KOPT-K1 (cell line): ENCODE measurements around the gene COL9A1.

Experiments
- H3K27ac ChIP-seq: fragments of 200-600 bp; sonication (generic); 2 replicates; pipeline ENCODE4 v1.5.1; 2016; ENCODE audit warnings: antibody characterized with exemption, mild to moderate bottlenecking, low read depth, low read length; ENCODE audit not compliant: poor library complexity, severe bottlenecking
- H3K36me3 ChIP-seq: fragments of 200-600 bp; sonication (generic); 2 replicates; pipeline ENCODE4 v1.5.1; 2017; ENCODE audit warnings: antibody characterized with exemption, mild to moderate bottlenecking, low read length, moderate library complexity; ENCODE audit not compliant: insufficient read depth
- H3K9me3 ChIP-seq: fragments of 200-600 bp; sonication (generic); 2 replicates; pipeline ENCODE4 v1.5.1; 2017; ENCODE audit warnings: antibody characterized with exemption, low read length, mild to moderate bottlenecking; ENCODE audit not compliant: insufficient read depth, poor library complexity, severe bottlenecking

Gene COL9A1

DNA sequence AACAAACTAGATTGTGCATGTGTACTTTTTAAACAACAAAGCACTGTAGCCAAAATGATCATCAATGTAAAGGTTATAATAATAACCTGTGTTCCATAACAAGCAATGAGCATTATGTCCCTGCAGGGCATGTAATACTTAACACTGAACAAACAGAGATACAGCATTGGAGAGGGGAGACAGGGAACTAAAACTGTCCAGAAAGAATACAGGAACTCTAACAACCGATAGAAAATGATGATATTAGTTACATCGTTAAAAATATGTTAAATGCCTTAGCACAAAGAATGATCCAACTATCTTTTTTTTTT is 80.5 kb downstream of the COL9A1 start:
- no peaks in the 10 kb centered on the region for H3K36me3 ChIP-seq
- no peak overlapping the region for H3K27ac ChIP-seq
- no peaks in the 10 kb centered on the region for H3K9me3 ChIP-seq

DNA sequence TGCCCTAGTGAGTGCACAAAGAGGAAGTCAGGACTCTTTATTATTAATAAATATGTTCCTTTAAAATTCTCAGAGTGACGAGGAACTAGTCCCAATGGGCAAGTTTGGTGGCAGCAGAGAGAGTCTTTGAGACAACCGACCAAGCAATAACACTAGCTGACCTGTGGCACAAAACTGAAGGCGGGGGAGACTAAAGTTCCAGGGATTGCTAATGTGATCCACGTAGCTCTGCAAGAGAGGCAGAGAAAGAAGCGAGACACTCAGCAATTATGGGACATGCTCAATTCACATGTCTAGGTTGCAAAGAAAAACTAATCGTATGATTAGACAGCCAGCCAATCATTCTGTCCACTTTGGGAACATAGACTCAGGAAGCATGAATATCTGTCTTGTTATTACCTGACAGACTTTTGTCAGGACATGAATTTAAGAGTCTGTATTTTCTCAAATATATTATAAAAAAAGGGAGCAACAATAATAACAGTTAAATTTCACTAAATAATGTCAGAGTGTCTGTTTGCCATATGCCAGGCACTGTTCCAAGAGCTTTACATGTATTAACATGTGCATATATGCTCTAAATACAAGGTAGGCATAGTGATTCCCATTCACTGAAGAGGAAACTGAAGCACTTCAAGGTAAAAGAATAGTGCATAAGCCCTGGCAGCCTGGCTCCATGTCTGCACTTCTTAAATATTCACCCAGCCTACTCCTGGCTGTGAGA is 81.0 kb downstream of the COL9A1 start:
- Histone ChIP-seq H3K9me3 (no peaks in the 10 kb centered on the region), H3K27ac (no peak overlapping the region), H3K36me3 (no peaks in the 10 kb centered on the region)

DNA sequence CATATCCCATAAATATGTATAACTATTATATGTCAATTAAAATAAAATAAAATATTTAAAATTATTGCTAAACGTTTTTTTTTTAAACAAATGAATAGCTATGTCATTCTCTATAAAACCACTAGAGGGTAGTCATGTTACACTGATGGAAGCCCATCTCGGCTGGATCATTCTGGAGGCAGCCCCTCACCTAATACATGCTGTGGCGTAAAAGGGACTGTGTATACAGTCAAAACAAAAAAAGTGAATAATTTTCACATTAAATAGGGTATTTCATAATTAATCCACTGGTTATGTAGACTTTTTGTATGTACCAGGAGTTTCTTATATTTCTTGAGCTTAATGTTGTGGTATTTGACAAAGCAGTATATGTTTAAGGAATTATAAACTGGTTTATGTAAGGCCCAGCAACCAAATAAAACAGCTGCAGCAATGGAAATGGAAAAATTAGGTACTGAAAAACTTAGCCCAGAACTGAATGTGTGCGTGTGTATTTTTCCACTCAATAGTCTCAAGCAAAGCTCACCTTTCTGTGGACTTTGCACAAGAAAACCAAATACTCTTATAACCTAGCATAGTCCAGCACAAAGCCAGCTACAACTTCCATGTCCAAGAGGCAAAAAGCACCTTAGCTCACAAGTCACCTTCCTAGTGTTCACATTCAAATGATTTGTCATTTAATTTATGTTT is 81.7 kb downstream of the COL9A1 start:
- no peaks in the 10 kb centered on the region for H3K36me3 ChIP-seq
- no peaks in the 10 kb centered on the region for H3K9me3 ChIP-seq
- no peak overlapping the region for H3K27ac ChIP-seq

DNA sequence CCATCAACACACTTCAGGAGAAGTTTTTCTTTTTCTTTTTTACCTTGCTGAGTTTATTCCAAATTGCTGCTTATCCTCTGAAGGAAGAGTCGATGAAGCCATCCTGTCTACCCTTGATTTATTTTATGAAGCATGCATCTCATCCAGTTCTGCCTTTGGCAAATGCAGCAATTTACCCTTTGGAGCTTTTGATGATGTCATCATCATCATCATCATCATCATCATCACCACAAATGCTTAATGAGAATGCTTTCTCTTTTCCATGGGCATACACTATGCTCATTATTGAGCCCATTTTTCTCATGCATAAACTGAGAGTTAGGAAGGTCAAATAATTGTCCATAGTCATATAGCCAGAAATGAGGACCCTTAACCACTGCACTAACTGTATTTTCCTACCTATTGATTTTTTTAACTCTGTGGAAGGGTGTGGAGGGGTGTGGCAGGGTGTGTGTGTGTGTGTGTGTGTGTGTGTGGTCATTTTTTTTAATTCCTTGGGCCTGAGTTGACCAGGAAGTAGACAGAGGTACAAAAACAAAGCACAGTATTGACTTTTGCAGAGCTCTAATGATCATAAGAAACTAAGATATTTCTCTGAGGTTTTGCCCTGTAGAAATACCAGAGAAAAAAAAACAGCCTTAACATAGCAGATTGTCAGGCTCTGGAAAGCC is 82.8 kb downstream of the COL9A1 start:
- Histone ChIP-seq H3K27ac (no peak overlapping the region), H3K36me3 (no peaks in the 10 kb centered on the region), H3K9me3 (no peaks in the 10 kb centered on the region)

DNA sequence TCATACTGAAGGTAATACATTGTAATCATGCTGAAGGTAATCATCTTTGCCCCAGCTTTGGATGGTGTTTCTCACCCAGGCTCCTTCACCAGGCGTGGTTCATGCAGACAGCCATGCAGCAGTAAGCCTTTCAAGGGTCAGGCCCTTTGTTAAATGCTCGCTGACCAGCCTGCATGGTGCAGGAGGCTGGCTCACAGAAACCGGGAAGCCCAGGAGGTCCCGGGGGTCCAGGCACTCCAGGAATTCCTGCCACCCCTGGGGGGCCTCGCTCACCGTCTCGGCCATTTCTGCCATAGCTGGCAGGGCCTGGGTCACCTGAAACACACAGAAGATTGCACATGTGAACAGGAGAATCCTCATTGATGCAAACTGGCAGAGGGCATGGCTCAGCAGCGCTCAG is 86.1 kb downstream of the COL9A1 start:
- Histone ChIP-seq H3K36me3 (no peaks in the 10 kb centered on the region), H3K27ac (no peak overlapping the region), H3K9me3 (no peaks in the 10 kb centered on the region)

DNA sequence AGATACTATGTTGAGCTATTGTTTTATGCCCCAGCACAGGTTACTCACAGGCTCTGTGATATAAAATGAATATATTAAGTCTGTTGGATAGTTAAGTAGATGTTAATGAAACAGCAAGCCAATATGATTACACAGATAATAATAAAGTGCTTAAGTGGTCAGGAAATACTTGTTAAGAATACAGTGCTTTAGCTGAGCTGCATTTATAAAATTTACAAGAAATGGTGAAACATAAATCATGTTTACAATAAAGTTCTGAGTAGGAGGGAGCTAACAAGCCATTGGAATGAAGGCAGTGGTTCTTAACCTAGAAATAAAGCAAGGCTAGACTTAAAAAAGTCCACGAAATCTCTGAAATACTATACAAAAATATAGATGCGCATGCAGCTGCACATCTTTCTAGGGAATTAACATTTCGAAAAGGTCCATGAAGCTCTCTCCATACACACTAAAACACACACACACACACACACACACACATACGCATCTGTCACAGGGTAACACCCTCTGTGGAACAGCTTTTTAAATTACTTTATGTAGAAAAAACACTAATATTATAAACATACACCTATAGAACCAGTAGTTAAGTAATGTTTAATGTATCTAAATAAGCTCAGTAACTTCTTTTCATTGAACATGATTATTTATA is 87.3 kb downstream of the COL9A1 start:
- Histone ChIP-seq H3K27ac (no peak overlapping the region), H3K36me3 (no peaks in the 10 kb centered on the region), H3K9me3 (no peaks in the 10 kb centered on the region)

DNA sequence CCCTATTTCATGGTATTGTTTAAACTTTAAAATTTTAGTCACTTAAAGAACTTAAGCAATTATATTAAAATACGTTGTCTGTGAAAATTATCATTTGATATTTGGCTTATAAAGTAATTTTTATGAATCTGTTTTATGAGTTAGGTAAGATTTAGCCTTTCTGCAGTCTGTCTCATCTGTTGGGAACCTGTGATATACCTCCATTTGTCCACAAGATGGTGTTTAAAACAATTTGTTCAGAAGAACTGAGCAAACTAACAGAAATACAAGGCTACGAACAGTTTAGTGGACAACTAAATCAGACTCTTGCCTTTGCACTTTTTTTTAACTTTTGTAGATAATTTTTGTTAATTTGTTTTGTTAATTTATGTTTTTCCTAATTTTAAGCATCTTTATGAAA is 92.4 kb downstream of the COL9A1 start:
- Histone ChIP-seq H3K27ac (no peak overlapping the region), H3K36me3 (no peaks in the 10 kb centered on the region), H3K9me3 (no peaks in the 10 kb centered on the region)

DNA sequence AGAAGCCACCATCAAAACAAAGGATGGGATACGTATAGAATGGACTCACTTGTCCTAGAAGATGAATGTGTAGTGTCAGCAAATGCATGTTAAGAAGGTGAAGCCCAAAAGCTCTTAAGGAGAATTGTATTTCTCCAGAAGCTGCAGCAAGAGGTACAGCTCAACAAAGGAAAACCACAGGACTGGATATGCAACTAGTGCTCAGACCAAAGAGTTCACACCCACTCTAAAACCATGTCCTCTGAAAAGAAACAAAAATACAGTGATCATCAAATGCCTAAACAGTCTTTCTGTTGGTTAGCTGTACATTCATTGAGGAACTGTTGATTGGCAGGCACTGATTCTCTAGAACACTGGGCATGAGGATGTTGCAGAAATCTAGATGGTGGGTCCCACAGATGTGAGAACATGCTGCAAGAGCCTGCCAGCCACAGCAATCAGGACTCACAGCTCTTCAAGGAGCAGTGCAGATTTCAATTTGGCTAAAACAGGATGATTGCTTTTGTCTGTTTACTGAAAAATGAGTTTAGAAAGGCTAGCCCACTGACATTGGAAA is 94.6 kb downstream of the COL9A1 start:
- H3K36me3 ChIP-seq = no peaks in the 10 kb centered on the region
- no peak overlapping the region for H3K27ac ChIP-seq
- H3K9me3 ChIP-seq = no peaks in the 10 kb centered on the region

DNA sequence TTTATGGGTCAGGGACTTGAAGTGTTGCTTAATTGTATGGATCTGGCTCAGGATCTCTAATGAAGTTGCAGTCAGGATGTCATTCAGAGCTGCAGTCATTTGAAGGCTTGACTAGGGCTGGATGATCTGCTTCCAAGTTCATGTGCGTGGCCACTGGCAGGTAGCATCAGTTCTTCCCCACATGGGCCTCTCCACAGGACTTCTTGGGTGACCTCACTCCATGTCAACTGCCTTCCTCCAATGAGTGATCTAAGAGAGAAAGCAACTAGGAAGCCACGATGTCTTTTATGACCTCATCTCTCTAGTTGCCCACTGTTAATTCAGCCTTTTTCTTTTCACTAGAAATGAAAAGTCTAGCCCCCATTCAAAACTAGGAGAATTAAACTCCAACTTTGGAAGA is 104.1 kb downstream of the COL9A1 start:
- Histone ChIP-seq H3K36me3 (no peaks in the 10 kb centered on the region), H3K9me3 (no peaks in the 10 kb centered on the region), H3K27ac (no peak overlapping the region)

DNA sequence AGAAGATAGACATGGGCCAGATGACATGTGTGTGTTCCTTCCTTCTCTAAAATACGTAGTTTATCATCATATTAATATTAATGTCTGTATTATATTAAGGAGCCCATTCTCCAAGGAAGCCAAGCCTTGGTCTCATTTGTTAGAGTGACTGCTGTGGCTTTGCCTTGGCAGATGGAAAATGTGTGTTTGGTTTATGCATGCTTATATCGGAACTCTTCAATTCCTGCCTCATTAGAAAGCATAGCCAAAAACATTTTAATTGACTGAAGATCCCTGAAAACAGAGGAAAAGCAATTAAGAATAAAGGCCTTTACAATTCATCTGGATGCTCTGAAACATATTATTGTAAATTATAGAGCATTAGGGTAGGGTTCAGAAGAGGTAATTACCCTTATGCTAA is 106.4 kb downstream of the COL9A1 start:
- H3K36me3 ChIP-seq = no peaks in the 10 kb centered on the region
- no peaks in the 10 kb centered on the region for H3K9me3 ChIP-seq
- no peak overlapping the region for H3K27ac ChIP-seq

DNA sequence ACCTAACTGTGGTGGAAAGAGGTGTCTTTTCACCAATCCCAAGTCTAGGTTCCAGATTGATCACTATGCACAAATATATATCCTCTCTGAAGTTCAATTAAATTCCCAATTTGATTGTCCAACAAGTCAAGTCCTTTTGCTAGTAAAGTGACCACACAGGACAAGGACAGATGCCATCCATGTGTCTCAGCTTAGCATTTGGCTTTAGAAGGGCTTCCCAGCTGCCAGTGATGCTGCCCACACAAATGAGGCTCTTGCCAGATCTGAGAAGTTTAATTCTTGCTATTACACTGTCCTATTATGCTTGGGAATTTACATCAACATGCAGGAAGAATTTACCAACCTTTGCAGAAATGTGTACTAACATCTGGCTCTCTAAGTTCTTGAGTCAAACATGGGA is 108.5 kb downstream of the COL9A1 start:
- Histone ChIP-seq H3K9me3 (no peaks in the 10 kb centered on the region), H3K36me3 (no peaks in the 10 kb centered on the region), H3K27ac (no peak overlapping the region)

DNA sequence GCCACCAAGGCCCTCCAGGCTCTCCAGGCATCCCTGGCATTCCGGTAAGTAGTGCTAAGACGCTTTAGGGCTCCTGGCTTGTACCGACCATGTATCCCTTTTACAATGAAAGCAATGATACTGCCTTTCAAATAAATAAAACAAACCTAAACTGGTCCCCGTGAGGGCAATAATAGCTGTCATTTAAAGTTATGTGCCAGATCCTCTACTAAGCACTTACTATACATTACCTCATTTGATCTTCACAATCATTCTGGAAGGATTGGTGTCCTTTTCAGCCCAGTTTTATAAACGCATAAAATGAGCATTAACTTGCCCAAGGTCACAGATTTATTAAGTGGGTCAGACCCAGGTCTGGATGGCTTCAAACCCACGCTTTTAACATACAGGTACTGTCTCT is 114.7 kb downstream of the COL9A1 start:
- Histone ChIP-seq H3K36me3 (no peaks in the 10 kb centered on the region), H3K27ac (no peak overlapping the region), H3K9me3 (no peaks in the 10 kb centered on the region)

DNA sequence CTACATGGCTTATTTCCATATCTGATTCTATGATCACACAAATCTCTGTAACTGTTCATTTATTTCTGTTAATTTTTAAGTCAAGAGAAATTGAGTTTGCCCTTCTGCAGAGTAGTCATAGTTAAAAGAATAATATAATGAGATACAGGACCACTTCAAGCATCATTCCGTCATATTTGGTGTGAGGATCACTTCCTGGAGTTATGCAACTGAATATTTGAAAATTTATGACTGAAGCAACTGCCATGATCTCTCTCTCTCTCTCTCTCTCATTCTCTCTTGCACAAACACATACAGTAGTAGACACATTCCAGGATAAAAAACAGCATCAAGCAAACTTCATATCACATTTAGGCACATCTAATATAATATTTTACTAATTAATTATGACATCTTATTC is 116.4 kb downstream of the COL9A1 start:
- Histone ChIP-seq H3K36me3 (no peaks in the 10 kb centered on the region), H3K27ac (no peak overlapping the region), H3K9me3 (no peaks in the 10 kb centered on the region)

DNA sequence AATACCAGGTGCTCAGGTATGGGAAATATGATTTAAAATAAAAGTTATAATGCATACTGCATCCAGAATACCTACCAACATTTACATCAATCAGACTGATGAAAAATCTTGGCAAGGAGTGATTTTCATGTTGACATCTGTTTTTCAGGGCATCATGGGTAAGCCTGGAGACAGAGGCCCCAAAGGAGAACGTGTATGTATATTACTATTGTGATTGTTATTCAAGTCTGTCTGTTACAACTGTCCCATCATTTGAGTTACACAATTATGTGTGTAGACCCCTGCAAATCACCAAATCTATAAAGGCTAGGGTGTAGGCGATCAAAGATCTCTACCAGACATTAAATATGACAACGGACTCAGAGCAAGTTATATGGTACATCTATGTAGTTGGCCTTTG is 118.2 kb downstream of the COL9A1 start:
- Histone ChIP-seq H3K27ac (no peak overlapping the region), H3K36me3 (no peaks in the 10 kb centered on the region)

DNA sequence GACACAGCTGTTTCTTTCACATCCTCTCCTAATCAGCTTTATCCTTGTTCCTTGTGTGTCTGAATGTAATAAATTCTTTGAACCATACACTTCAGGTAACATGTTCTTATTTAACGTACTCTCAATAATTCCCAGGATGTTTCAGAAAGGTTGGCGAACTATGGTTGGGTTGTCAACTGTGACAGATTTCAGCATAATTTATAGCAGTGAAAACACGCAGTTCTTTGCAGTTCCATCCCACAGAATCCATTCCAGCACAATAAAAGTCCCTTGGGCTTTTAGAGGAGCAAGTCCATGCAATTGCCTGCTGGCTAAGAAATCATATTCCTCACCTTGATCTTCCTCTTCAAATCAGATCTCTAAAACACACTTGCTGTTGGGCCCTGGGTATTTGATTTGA is 119.3 kb downstream of the COL9A1 start:
- Histone ChIP-seq H3K9me3 (no peaks in the 10 kb centered on the region), H3K27ac (no peak overlapping the region)

More for the DNA sequence above, 118.2 kb downstream of the COL9A1 start:
- H3K9me3 ChIP-seq = no peaks in the 10 kb centered on the region

More for the DNA sequence above, 119.3 kb downstream of the COL9A1 start:
- H3K36me3 ChIP-seq = no peaks in the 10 kb centered on the region
